Esophagus muscularis mucosa (tissue), 4 donors: ENCODE measurements around the gene ILRUN.

Experiments
- CTCF ChIP-seq, 3 experiments: fragments of 200-600 bp in 2 of 3; fragments of 450-650 bp in 1 of 3; sonication (generic) in 2 of 3; IDR thresholded peaks; one replicate each; pipeline ENCODE4 v1.5.1; 2017 to 2019; ENCODE audit warnings: antibody characterized with exemption in 3 of 3, mild to moderate bottlenecking in 2 of 3, moderate library complexity in 1 of 3
- EP300 ChIP-seq: sonication (generic); formaldehyde crosslinking; IDR thresholded peaks from one replicate; pipeline ENCODE4 v1.6.1; 2017; ENCODE audit warnings: antibody characterized with exemption
- POLR2A ChIP-seq: fragments of 450-650 bp; IDR thresholded peaks from one replicate; pipeline ENCODE4 v1.6.1; 2017; ENCODE audit warnings: antibody characterized with exemption, moderate library complexity, mild to moderate bottlenecking, low read depth
- POLR2AphosphoS5 ChIP-seq, 2 donors: sonication (generic); formaldehyde crosslinking; IDR thresholded peaks; one replicate each; pipeline ENCODE4 v1.6.1; 2017; ENCODE audit warnings: antibody characterized with exemption in 2 of 2

DNA sequence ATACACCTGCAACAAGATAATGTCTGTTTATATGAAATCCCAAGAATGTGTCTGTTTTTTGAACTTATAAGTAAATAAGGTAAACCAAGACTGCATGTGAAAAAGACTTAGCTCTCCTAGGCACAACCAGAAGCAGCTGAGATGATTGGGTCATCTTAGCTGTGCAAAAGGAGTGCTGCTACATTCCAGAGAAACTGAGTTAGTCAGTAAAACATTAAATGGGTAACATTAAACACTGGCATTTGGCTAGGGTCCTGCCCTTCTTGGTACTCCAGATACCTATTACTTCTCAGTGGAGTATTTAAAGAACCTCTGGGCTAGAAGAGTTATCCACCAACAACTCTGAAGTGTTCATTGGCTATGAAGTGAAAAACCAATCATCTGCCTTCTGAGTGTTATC, 47.8 kb downstream of the ILRUN start:
- no peak for TF ChIP-seq CTCF (IDR thresholded peaks at IDR 0.05)
- no peak for TF ChIP-seq POLR2A
- TF ChIP-seq POLR2AphosphoS5 (IDR thresholded peaks at IDR 0.05): no peak
- no peak for TF ChIP-seq EP300
